ENCODE measurements around the gene RCSD1. TPM values are rescaled to one million over a fixed set of nuclear protein-coding genes. Genes with fewer than 3 reads are reported as not detected.

The RCSD1 gene
- total and polyA plus RNA-seq, 8 donors, result 6.0 to 43.7 (median 19.7) TPM

DNA sequence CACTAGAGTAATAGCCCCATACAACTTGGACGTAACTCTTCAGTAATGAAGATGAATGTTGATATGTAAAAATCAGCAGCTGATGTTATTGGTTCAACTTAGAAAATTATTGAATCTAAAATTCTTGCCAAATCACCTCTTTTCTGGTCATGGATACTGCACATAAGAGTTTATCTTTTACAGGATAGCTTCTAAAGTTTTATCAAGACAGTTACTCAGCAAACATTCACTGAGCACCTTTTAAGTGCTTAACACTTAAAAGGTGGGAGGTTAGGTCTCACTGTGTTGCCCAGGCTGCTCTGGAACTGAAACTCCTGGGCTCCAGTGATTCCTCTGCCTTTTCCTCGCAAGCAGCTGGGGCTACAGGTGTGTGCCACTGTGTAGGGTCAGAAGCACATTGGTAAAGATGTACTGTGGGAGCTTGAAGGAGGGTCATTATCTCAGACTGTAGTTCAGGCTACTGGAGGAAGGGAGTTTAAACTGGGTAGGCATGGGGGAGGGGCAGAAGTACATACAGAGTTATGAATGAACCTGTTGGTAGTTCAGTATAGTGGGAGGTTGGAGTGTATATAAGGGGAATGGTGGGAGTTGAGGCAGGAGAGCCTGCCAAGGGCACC lies 93.8 kb downstream of the RCSD1 start:
- WGBS, 5 donors, result 45 to 61% (median 56%) methylated on average over 2 of the region's 2 CpGs
- TF ChIP-seq EP300 (IDR thresholded peaks at IDR 0.05) (no peak), POLR2AphosphoS5 (IDR thresholded peaks at IDR 0.05) (no peak), POLR2A (IDR thresholded peaks at IDR 0.05) (no peak)
- TF ChIP-seq, protein P1, sequence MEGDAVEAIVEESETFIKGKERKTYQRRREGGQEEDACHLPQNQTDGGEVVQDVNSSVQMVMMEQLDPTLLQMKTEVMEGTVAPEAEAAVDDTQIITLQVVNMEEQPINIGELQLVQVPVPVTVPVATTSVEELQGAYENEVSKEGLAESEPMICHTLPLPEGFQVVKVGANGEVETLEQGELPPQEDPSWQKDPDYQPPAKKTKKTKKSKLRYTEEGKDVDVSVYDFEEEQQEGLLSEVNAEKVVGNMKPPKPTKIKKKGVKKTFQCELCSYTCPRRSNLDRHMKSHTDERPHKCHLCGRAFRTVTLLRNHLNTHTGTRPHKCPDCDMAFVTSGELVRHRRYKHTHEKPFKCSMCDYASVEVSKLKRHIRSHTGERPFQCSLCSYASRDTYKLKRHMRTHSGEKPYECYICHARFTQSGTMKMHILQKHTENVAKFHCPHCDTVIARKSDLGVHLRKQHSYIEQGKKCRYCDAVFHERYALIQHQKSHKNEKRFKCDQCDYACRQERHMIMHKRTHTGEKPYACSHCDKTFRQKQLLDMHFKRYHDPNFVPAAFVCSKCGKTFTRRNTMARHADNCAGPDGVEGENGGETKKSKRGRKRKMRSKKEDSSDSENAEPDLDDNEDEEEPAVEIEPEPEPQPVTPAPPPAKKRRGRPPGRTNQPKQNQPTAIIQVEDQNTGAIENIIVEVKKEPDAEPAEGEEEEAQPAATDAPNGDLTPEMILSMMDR (IDR thresholded peaks at IDR 0.05), result no peak
- intact Hi-C loops (cut with DNase I; ENCODE audit: low total_unique reads), result no loop called here
- H3K27ac ChIP-seq, result peak overlapping the region in 1 of 5 donors; percentile 29
- H3K4me1 ChIP-seq, result peaks cover 9 to 69% (median 37%) of the 10 kb centered on the region in 4 donors
- H3K27me3 ChIP-seq, result no peaks in the 10 kb centered on the region
- no peaks in the 10 kb centered on the region for H3K36me3 ChIP-seq
- peak in 1 of 2 donors; percentile 28 for DNase-seq
- H3K4me3 ChIP-seq, result peak overlapping the region; percentile 94 to 98 (median 97)
- no peaks in the 10 kb centered on the region for H3K9me3 ChIP-seq

DNA sequence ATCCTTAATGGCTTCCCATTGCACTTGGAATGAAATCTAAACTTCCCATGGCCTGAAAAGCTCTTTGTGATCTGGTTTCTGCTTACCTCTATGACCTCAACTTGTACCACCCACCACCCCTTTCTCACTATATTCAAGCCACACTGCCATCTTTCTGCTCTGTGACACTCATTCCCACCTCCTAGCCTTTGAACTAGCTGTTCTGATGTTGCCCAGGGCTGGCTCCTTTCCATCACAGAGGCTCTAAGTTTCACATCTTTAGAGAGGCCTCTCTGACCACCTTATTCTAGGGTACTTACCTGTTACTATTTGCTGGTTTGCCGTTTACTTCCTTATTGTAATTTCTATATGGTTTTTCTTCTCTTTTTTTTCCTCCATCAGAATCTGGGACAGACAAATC lies 96.0 kb downstream of the RCSD1 start:
- Histone ChIP-seq H3K27ac (peak overlapping the region in 1 of 5 donors; percentile 40), H3K9me3 (no peaks in the 10 kb centered on the region), H3K27me3 (no peaks in the 10 kb centered on the region), H3K4me3 (no peak overlapping the region), H3K36me3 (peaks cover 3 to 10% (median 9%) of the 10 kb centered on the region in 4 donors), H3K4me1 (peaks cover 9 to 67% (median 35%) of the 10 kb centered on the region in 4 donors)
- WGBS, 5 donors, result 36 to 44% (median 40%) methylated on average over 1 of the region's 1 CpG
- no peak for TF ChIP-seq EP300 (IDR thresholded peaks at IDR 0.05)
- no peak for TF ChIP-seq POLR2AphosphoS5 (IDR thresholded peaks at IDR 0.05)
- TF ChIP-seq POLR2A (IDR thresholded peaks at IDR 0.05), result no peak
- TF ChIP-seq, protein P1 (IDR thresholded peaks at IDR 0.05), result no peak
- no peak for DNase-seq
- intact Hi-C loops (cut with DNase I; ENCODE audit: low total_unique reads), result no loop called here

DNA sequence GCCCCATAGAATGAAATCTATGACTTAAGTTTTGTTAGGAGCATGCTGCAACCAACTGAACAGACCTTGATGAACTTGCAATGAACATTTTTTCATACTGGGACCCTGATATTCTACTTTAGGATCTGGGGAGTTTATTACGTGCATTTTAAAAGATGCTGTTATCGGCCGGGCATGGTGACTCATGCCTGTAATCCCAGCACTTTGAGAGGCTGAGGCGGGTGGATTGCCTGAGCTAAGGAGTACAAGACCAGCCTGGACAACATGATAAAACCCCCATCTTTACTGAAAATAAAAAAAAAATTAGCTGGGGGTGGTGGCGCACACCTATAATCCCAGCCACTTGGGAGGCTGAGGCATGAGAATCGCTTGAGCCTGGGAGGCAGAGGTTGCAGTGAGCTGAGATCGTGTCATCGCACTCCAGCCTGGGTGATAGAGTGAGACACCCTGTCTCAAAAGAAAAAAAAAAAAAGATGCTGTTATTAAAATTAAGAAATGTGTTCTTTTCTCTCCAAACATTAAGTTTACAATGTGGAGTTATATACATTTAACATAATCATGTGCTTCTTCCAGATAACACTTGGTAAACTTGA lies 98.9 kb downstream of the RCSD1 start:
- H3K4me1 ChIP-seq, result peaks cover 5 to 56% (median 20%) of the 10 kb centered on the region in 4 donors
- DNase-seq, result no peak
- H3K27me3 ChIP-seq, result no peaks in the 10 kb centered on the region
- no peak overlapping the region for H3K27ac ChIP-seq
- TF ChIP-seq EP300 (IDR thresholded peaks at IDR 0.05) (no peak), POLR2AphosphoS5 (IDR thresholded peaks at IDR 0.05) (no peak), POLR2A (IDR thresholded peaks at IDR 0.05) (no peak)
- TF ChIP-seq, protein P1 (IDR thresholded peaks at IDR 0.05), result no peak
- WGBS, 5 donors, result 77 to 91% (median 88%) methylated on average over 8 of the region's 8 CpGs
- no peak overlapping the region for H3K4me3 ChIP-seq
- no peaks in the 10 kb centered on the region for H3K9me3 ChIP-seq
- intact Hi-C loops (cut with DNase I; ENCODE audit: low total_unique reads), result no loop called here
- H3K36me3 ChIP-seq, result peaks cover 3 to 13% (median 10%) of the 10 kb centered on the region in 4 donors

DNA sequence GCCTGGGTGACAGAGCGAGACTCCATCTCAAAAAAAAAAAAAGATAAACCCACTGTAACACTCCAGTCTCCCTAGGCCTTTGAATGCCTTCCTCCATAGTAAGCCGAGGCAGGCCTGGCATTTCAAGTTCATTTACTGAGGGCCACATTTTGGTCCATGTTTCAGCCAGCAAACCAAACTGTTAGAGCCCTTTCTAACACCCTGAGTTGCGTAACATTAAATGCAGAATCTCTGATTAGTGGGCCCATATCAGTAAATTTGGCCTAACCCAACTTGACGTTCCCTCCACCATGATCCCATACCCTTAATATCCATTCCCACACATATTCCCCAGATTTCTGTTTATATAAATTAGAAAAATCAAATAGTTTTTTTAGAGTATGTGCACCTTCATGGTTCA lies 104.2 kb downstream of the RCSD1 start:
- H3K27me3 ChIP-seq, result no peaks in the 10 kb centered on the region
- peaks cover 16 to 39% (median 25%) of the 10 kb centered on the region in 4 donors for H3K4me1 ChIP-seq
- peaks cover 3 to 21% (median 13%) of the 10 kb centered on the region in 4 donors for H3K36me3 ChIP-seq
- DNase-seq, result no peak
- no peaks in the 10 kb centered on the region for H3K9me3 ChIP-seq
- 92 to 97% (median 94%) methylated on average over 4 of the region's 4 CpGs for WGBS, 5 donors
- intact Hi-C loops (cut with DNase I; ENCODE audit: low total_unique reads), result loop anchor here (10.0 kb wide), 1 partner anchor 61 kb away; no protein-coding TSS in a partner anchor
- H3K27ac ChIP-seq, result no peak overlapping the region
- H3K4me3 ChIP-seq, result no peak overlapping the region
- TF ChIP-seq EP300 (IDR thresholded peaks at IDR 0.05), result no peak
- TF ChIP-seq, protein P1 (IDR thresholded peaks at IDR 0.05), result no peak
- TF ChIP-seq POLR2AphosphoS5 (IDR thresholded peaks at IDR 0.05), result no peak
- no peak for TF ChIP-seq POLR2A (IDR thresholded peaks at IDR 0.05)

All from stomach (tissue), 9 donors.